ENCODE data around the gene BPI.
"Not testable (repeated sequence)": the region's sequence is repeated elsewhere in the genome, so short reads cannot be mapped to it uniquely, and the experiment has no call there.

Gene BPI

DNA sequence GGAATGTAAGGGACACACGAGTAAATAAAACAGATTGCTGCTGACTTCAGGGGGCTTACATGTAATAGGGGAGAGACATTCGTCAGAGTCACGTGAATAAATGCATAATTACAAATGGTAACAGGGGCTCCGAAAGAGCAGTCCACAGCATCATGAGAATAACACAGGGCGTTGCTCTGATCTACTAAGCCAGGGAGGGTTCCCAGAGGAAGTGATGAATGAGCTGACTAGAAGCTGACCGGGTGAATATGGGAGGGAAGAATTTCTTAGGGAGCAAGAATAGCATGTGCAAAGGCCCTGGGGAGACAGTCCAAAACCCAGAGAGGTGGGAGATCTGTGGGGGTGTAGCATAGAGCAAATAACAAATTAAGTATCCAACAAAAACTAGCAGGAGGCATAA lies 2.4 kb downstream of the BPI start:
- DNase-seq = no peak

DNA sequence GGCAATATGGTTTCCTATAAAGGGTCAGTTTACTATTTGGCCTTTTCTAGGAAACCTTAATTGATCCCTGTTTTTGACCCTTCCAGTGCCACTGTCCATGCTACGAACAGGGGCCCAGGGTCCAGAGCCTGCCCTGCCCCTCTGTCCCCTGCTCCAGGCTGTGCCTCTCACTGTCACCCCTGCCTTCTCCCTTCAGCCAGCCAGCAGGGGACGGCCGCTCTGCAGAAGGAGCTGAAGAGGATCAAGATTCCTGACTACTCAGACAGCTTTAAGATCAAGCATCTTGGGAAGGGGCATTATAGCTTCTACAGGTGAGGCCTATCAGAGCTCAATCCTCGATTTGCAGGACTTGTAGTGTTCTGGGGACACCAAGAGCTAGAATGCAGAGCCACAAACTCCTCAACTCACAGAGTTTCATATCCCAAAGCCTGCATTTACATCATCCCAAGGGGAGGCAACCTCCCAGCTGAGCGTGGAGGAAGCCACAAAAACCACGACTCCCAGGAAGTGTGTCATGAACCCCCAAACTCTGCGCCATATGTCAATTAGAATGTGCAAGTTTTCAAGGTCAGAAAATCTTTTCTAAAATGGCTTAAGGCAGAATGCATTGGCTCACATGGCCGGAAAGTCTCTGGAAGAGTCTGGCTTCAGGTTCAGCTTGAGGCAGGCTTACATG lies 3.6 kb downstream of the BPI start:
- DNase-seq = no peak

DNA sequence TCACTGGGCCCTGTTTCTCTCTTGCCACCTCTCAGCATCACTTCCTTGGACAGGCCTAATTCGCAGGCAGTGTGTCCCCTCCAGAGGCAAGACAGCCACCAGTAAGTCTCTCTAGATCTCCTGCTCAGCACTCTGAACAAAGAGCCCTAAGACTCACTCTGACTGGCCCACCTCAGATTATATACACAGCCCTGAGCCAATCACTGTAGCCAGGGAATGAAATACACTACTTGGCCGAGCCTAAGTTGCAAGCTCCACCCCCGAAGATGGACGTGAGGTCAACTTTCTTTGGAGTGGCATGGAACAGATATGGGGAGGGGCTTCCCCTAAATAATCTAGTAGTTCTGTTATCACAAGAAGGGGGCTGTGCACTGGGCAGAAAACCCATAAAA lies 4.1 kb downstream of the BPI start:
- no peak for DNase-seq

DNA sequence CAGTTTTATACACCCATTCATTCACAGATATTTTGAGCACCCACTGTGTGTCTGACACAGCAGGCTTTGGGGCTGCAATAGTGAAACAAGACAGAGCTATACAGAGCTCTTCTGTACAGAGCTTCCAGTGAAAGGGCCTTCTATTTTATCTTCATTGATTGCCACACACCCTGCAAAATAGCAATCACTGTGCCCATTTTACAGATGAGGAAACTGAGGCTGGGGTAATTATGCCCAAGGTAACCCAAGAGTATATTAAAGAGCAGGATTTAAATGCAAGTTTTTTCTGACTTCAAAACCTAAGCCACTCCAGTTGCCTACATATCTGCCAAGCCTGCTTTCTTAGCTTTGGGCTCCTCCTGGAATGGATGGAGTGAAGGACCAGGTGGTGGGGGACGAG lies 4.5 kb downstream of the BPI start:
- no peak for DNase-seq

DNA sequence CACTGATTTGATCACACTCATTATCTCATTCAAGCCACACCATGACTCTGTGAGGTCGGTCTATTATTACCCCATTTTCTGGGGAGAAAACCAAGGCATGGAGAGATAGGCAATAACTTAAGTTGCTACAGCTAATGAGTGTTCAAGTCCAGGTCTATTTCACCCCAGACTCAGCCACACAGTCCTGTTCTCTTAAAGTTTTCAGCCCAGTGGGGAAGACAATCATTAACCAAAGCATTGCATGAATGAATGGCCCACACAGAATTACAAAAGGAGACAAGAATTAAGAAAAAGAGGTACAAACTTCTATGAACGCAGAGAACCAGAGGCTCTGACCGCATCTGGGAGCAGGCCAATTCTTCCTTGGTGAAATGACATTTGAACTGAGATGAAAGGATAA lies 7.1 kb downstream of the BPI start:
- DNase-seq = no peak

DNA sequence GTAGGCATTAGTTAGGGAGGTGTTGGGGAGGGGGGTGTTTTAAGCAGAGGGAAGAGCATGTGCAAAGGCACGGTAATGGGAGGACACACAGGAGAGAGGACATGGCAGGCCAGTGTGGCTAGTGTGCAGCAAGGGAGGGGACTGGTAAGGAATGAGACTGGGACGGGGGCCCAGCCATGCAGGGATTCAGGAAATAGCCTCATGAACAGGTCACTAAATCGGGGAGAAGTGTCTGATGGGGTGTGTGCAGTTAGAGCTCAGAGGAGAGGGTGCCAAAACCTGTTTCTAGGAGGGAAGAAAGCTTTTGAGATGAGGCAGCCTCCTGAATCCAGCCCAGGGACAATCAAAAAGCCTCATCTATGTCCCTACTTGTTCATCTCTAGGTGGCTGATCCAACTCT lies 7.5 kb downstream of the BPI start:
- no peak for DNase-seq

DNA sequence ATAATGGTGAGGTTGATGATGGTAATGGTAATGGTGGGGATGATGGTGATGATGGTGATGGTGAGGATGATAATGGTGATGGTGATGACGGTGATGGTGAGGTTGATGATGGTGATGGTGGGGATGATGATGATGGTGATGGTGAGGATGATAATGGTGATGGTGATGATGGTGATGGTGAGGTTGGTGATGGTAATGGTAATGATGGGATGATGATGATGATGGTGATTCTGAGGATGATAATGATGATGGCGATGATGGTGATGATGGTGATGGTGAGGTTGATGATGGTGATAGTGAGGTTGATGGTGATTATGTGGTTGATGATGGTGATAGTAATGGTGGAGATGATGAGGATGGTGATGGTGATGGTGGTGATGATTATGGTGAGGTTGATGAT lies 9.7 kb downstream of the BPI start:
- no peak for DNase-seq

DNA sequence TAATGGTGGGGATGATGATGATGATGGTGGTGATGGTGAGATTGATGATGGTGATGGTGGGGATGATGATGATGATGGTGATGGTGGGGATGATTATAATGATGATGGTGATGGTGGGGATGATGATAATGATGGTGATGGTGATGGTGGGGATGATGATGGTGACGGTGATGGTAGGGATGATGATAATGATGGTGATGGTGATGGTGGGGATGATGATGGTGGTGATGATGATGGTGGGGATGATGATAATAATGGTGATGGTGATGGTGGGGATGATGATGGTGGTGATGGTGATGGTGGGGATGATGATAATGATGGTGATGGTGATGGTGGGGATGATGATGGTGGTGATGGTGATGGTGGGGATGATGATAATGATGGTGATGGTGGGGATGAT lies 10.4 kb downstream of the BPI start:
- DNase-seq = not testable (repeated sequence)

DNA sequence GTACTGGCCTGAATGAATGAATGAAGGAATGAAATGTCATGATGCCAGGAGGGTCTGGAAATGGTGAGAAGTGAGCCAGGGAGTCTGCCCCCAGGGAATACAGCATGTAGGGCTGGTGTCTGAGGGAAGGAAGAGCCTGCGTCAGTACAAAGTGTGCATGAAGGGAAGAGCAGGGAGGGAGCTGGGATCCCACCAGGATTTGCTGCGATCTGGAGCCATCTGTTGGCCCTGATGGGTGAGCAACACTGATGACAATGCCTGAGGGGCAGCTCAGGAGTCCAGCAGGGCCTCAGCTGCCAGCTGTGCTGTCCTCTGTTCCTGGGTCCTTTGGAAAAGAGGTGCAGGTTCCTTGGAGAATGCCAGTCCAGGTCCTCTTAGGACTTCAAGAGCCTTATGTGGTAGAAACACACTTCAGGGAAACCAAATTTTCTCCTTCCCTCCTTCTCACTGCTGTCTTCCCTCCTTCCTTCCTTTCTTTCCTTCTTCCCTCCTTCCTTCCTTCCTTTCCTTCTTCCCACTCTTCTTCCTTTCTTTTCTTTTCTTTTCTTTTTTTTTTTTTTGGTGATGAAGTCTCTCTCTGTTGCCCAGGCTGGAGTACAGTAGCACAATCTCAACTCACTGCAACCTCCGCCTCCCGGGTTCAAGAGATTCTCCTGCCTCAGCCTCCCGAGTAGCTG lies 11.5 kb downstream of the BPI start:
- DNase-seq = no peak

DNA sequence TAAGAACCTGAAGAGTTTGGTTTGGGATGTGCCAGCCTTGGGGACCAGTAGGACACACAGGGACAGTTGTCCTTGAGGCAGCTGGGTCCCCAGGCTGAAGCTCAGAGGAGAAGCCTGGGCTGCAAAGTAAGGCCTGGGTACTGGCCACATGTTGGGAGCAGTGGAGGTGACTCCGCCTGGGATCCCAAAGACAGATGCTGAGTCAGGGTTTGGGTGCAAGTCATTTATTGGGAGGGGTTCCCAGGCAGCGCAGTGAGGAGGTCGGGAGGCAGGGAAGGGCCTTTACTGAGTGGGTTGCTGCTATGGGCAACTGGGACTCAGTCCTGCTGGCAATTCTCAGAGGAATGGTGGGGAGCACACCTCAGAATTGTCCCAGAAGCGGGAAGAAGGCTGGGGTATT lies 12.4 kb downstream of the BPI start:
- no peak for DNase-seq

DNA sequence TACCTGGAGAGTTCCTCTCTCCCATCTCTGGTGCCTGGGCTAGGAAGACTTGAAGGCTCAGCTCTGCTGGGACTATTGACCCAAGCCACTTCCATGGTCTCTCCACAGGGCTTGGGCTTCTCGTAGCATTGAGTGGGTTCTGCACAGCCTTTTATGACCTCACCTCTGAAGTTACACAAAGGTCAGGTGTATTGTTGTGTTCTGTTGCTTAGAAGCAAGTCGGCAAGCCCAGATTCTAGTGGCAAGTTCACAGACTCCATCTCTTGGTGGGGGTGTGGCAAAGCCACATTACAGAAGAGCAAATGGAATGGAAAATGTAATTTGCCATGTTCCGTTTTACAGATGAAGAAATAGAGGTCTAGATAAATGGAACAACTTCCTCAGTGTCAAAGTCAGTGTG lies 13.5 kb downstream of the BPI start:
- no peak for DNase-seq

DNA sequence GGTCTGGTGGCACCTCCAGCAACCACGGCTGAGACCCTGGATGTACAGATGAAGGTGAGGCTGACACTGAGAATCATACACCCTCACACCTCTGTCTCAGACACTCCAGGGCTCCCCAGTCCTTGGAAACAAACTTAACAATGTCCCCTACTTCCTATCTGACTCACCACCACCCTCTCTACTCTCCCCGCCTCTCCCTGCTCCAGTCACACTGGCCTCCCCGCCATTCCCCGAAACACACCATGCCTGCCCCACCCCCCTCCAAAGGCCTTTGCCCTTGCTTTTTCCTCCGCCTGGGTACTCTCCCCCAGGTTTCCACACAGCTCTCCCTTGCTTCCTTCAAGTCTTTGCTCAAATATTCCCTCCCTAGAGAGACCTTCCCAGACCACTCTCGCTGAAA lies 16.3 kb downstream of the BPI start:
- no peak for DNase-seq

DNA sequence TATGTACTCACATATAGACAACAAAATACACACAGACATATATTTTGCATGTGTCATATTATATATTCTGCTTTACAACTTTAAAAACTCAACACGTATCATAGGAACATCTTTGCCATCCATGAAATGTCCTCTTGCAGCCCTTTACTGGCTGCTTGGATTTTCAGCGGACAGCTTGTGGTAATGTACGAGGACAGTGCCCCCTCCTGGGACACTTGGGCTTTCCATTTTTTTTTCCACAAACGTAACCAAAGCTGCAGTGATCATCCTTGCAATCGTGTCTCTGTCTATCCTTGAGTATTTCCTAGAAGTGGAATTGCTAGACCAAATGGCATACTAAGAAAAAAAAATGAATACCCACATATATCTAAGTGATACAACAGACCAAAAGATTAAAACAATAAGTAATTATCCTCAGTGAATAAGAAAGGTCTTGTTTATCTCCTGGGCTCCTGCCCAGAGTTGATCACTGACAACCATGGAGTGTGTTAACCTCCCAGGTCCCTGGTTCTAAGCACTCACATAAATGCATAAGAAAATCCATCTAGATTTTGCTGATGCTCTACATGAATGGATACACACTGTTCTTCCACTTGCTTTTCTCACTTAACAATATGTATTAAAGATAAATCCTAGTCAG lies 18.1 kb downstream of the BPI start:
- DNase-seq = no peak

DNA sequence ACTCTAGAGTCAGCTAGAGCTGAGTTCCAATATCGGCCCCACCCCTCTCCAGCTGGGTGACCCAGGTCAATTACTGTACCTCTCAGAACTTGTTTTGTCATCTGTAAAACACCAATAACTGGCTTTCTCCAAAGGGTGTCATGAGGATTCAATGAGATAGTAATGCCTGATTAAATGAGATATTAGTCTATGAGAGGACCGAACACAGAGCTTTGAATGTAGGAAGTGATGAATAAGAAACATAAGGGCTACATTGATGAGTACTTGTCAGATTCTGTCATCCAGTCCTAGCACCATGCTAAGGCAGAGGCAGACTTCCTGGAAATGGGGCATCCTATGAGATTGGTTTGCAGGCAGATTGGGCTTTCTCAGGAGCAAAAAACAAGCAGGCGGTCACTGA lies 20.2 kb downstream of the BPI start:
- DNase-seq = no peak

DNA sequence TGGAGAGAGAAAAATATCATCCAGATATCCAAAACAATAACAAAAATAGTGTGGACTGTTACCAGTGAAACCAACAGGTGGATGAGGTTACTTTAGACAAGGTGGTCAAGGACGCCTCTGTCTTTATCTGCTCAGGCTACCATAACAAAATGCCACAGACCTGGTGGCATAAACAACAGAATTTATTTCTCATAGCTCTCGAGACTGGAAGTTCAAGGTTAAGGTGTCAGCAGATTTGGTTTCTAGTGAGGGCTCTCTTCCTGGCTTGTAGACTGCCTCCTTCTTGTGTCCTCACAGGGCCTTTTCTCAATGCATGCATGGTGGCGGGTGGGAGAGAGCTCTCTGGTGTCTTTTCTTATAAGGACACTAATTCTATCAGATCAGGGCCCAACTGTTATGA lies 21.2 kb downstream of the BPI start:
- DNase-seq = no peak

DNA sequence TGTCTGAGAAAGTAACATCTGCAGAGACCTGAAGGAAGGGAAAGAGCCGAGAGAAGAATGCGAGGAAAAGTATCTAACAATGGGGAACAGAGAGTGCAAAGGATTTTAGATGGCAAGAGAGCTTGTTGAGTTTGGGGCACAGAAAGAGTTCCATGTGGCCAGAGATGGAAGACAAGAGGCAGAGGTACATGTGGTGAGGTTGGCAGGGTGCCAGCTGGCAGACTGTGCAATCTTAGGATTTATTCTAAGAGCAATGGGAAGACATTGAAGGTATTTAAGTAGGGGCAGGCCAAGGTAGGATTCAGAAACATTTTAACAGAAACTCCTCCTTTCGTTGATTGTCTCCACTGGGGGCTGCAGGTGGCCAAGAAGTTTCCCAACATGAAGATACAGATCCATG lies 21.9 kb downstream of the BPI start:
- DNase-seq = no peak

DNA sequence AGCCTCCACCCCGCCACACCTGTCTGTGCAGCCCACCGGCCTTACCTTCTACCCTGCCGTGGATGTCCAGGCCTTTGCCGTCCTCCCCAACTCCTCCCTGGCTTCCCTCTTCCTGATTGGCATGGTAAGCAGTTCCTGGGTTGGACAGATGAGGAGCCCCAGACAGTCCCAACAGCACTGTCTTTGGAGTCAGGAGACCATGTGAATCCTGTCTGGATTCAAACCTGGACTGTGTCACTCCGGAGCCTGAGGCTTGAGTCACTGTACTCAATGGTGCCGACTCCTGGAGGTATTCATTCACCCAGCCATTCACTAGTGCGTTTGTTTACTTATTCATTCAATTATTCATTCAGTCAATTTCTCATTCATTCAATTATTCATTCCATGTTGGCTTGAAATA lies 22.4 kb downstream of the BPI start:
- no peak for DNase-seq

DNA sequence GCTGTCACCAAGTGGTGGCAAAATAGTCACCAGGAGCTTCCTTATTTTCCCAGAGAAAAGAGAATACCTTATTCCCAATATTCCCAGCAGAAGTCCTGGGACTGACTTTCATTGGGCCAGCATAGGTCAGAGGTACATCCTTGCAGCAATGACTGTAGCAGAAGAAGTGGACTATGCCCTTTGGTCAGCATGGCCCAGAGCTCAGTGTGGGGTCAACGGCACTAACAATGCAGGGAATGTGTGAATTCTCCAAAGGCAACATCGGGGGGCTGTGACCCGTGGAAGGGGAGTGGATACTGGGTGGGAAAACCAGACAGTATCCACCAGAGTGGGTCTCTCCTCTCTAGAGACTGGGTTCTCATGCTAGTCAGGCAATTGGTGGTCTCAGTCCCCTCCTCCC lies 26.7 kb downstream of the BPI start:
- no peak for DNase-seq

DNA sequence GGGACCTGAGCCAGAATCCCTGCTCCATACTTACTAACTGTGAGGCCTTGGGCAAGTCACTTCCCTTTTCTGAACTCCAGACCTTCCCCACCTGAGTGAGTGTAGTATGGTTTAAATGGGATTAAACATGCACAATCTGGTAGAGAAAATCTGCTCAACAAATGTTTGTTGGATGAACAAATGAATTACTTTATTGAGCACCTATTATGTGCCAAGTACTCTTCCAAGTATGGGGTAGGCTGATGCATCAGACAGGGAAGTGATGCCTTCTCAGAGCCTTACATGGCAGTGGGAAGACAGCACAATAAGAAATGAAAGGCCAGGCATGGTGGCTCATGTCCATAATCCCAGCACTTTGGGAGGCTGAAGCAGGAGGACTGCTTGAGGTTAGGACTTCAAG lies 27.3 kb downstream of the BPI start:
- DNase-seq = no peak

DNA sequence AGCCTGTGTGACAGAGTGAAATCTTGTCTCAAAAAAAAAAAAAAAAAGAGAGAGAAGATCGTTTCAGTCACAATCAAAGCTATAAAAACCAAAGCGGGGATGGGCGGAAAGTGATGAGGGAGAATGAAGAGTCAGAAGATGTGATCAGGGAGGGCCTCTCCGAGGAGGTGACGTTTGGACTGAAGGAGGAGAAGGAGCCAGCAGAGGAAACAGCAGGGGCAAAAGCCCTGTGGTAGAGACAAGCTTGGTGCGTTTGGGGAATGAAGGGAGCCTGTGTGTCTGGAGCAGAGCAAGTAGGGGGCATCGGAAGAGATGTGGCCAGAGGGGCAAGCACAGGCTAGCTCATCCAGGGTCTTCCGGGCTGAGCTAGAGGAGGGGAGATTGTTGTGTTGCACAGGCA lies 27.9 kb downstream of the BPI start:
- no peak for DNase-seq

DNA sequence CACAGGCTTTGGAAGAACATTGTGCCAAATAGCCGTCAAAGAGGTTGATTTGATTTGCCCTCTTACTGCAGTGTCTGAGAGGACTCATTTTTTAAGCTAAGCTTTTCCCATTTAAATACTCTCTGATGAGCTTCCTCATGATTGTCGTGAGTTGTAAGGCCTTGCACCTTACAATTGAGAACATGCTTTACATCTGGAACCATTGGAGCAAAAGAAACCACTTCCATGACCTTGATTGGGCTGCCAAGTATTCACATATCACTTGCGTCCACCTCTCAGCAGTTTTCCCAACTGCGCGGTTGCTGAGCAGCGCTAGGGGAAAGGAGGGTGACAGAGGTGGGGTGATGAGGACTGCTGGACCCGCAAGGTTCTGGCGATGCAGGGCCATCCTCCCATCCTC lies 30.1 kb downstream of the BPI start:
- DNase-seq = no peak

DNA sequence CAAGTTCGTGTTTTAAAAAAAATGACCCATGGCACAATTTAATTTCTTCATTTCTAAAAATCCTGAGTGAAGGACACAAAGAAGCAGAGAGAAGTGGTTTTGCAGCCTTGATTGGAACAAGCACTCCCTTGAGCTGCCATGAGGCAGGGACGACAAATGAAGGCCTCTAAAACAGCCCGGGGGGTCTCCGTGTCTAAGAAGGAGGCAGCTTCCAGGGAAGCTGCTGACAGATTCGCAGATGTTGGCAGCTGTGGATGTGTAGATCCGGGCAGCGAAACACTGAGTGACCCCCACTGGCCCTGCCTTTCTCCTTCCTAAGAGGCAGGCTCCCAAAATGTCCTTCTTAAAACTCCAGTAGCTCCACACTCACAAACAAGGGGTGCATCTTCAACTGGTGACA lies 32.8 kb downstream of the BPI start:
- no peak for DNase-seq

DNA sequence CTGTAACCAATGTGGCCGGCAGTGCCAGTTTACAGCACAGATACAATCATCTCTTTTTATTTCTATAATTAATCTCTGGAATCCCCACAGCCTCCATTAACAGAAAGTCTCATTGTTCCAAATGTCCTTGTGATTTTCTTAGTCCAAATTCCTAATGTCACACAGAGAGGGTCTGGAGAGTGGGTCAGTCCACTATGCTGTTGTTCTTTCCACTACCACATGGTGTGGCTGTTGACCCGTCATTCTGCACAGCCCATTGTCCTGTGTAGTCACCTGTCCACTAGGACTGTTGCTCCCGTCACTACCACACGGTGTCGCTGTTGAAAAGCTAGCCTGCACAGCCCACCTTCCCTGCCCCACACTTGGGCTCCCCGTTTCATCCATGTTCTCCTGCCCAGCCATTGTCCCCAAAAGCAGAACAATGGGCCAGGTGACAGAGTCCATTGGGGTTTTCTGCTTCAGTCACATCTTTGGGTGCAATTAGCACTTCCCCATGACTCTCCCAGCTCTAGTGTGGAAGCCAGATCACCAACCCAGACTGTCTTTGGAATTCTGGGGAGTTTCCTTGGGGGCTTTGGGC lies 33.7 kb downstream of the BPI start:
- no peak for DNase-seq

DNA sequence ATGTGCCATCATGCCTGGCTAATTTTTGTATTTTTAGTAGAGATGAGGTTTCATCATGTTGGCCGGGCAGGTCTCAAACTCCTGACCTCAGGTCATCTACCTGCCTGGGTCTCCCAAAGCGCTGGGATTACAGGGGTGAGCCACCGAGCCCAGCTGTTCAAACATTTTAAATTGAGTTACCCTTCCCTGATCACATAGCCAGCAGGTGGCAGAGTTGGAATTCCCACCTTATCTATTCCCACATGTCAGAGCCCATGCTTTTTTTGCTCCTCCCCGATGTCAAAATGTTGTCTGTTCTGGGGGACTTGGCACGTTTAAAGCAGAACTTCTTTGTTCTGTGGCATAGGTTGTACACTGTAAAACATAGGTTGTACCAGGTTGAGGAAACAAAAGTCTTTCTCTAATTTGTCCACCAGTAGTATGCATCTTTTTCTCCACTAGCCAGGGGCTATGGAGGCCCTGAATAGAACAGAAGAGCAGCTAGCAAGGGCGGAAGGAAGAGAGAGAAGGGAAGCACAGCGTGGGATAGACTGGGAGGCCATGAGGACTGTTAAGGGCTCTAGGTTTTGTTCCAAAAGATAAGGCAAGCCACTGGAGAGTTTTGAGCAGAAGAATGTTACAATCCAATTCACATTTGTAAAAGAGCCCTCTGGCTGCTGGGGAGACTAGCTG lies 35.0 kb downstream of the BPI start:
- DNase-seq = no peak

Data from left hindlimb (tissue), 1 donor.